Stimulated activated CD4-positive, alpha-beta T cell treated with anti-CD3 and anti-CD28 coated beads, Interleukin-1b, Interleukin-23, amount 100 ng/mL, for 4 hours (primary cell): ENCODE measurements around the gene TMEM125.

Experiments used
- DNase-seq, 2 donors: peaks; one replicate each; pipeline ENCODE4 v3.0.0-alpha.2; 2020; ENCODE audit warnings: low read depth in 2 of 2

The TMEM125 gene

GRCh38 chr1:43293176-43293575 is 23.4 kb downstream of the TMEM125 start:
- no peak for DNase-seq

GRCh38 chr1:43293896-43294760 is 24.3 kb downstream of the TMEM125 start:
- DNase-seq: no peak

- no peak for DNase-seq
Measured at GRCh38 chr1:43294761-43295160, 25.0 kb downstream of the TMEM125 start.

GRCh38 chr1:43296207-43296606 is 26.4 kb downstream of the TMEM125 start:
- no peak for DNase-seq

GRCh38 chr1:43298055-43298454 is 28.3 kb downstream of the TMEM125 start:
- DNase-seq: no peak

- no peak for DNase-seq
Measured at GRCh38 chr1:43299101-43299500, 29.3 kb downstream of the TMEM125 start.

- DNase-seq: no peak
Measured at GRCh38 chr1:43300378-43301094, 30.8 kb downstream of the TMEM125 start, which contains the start of gene TIE1. TIE1 (plus strand) TSS chr1:43300982; CDS start chr1:43301072, 90 bp downstream.

- no peak for DNase-seq
Measured at GRCh38 chr1:43302201-43302600, 32.4 kb downstream of the TMEM125 start.

- no peak for DNase-seq
Measured at GRCh38 chr1:43302721-43303470, 33.1 kb downstream of the TMEM125 start.

- no peak for DNase-seq
Measured at GRCh38 chr1:43303471-43304313, 33.9 kb downstream of the TMEM125 start.

- DNase-seq: no peak
Measured at GRCh38 chr1:43304314-43304681, 34.5 kb downstream of the TMEM125 start.

- DNase-seq: no peak
Measured at GRCh38 chr1:43304771-43305300, 35.1 kb downstream of the TMEM125 start.

GRCh38 chr1:43305461-43305860 is 35.7 kb downstream of the TMEM125 start:
- no peak for DNase-seq

- no peak for DNase-seq
Measured at GRCh38 chr1:43305926-43306687, 36.3 kb downstream of the TMEM125 start.

- no peak for DNase-seq
Measured at GRCh38 chr1:43306688-43307457, 37.1 kb downstream of the TMEM125 start.

- no peak for DNase-seq
Measured at GRCh38 chr1:43307458-43308158, 37.8 kb downstream of the TMEM125 start.

- no peak for DNase-seq
Measured at GRCh38 chr1:43308635-43309404, 39.0 kb downstream of the TMEM125 start.

- no peak for DNase-seq
Measured at GRCh38 chr1:43309405-43310025, 39.7 kb downstream of the TMEM125 start.
